ENCODE results near the gene VAV2.
"Not testable (repeated sequence)": the region's sequence is repeated elsewhere in the genome, so short reads cannot be mapped to it uniquely, and the experiment has no call there.

VAV2 gene

DNA sequence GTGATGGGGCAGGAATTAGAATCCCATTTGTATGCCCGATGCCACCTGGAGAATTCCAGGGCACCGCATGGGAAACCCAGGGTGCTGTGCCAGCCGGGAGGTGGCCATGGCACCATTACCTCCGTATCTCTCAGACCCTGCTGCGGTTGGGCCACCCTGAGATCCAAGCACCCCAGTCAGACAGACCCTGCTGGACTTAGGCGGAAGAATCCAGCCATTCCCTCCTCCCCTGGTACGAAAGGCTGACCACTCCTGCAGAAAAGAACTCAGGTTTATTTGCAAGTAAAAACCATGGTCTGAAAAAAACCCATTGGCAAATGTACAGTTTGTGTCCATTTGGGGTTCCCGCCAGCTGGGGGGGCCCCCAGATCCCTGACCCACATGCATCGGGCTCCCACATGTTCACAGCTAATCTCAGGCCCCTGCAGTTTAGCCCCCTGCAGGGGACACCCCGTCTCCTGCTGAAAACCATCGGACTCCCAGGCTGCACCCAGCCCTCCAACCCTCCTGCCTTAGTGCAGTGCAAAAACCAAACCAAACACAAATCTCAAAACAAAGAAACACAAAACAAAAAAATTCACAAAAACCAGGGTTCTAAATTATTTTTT is 230.4 kb downstream of the VAV2 start:
- Histone ChIP-seq H3K9ac (ENCODE audit: low read length) (no peak overlapping the region), H3K9me3 (ENCODE audit: control insufficient read depth, low read depth, low read length) (no peaks in the 10 kb centered on the region), H3K27me3 (ENCODE audit: control insufficient read depth, insufficient read depth, low read length) (no peaks in the 10 kb centered on the region), H3K36me3 (ENCODE audit: control insufficient read depth, low read depth, low read length) (peaks cover 4% of the 10 kb centered on the region), H3K4me3 (ENCODE audit: low read length) (no peak overlapping the region), H3K4me1 (ENCODE audit: control insufficient read depth, low read depth, low read length) (no peaks in the 10 kb centered on the region), H3K27ac (ENCODE audit: low read length) (no peak overlapping the region)

DNA sequence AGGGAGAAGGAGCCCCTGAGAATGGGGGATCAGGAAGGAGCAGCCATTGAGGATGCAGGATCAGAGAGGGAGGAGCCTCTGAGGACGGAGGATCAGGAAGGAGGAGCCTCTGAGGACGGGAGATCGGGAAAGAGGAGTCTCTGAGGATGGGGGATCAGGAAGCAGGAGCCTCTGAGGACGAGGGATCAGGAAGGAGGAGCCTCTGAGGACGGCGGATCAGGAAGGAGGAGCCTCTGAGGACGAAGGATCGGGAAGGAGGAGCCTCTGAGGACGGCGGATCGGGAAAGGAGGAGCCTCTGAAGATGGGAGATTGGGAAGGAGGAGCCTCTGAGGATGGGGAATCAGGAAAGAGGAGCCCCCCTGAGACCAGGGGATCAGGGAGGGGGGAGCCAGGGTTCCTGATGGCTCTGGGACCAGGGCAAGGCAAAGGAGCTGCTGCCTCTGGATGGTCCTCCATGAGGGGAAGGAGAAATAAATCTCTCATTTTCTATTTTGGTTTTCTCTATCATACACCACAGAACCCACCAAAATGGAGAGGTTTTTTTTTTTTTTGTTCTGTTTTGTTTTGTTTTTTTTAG is 231.3 kb downstream of the VAV2 start:
- no peak overlapping the region for H3K27ac ChIP-seq (ENCODE audit: low read length)

DNA sequence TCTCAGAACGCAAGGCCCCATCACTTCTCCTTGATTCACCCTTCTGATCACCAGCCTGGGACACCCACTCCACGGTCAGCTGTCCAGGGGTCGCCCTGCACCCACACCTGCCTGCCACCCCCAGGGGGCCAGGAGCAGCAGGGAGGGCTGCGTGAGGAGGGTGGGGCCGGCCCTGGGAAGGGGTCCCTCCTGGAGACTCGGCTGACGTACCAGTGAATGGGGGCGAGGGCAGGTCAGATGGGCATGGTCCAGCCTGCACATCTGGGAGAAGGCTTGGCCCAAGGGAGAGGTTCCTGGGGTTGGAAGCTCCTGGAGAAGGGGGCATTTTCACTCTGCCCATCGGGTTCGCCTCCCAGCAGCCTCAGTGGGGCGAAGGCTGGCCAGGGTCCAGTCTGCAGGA is 232.2 kb downstream of the VAV2 start:
- Histone ChIP-seq H3K27ac (ENCODE audit: low read length) (no peak overlapping the region), H3K9ac (ENCODE audit: low read length) (no peak overlapping the region), H3K27me3 (ENCODE audit: control insufficient read depth, insufficient read depth, low read length) (no peaks in the 10 kb centered on the region), H3K4me1 (ENCODE audit: control insufficient read depth, low read depth, low read length) (no peaks in the 10 kb centered on the region), H3K9me3 (ENCODE audit: control insufficient read depth, low read depth, low read length) (no peaks in the 10 kb centered on the region), H3K4me3 (ENCODE audit: low read length) (no peak overlapping the region), H3K36me3 (ENCODE audit: control insufficient read depth, low read depth, low read length) (peaks cover 4% of the 10 kb centered on the region)

More for the DNA sequence above, 231.3 kb downstream of the VAV2 start:
- Histone ChIP-seq H3K27me3 (ENCODE audit: control insufficient read depth, insufficient read depth, low read length) (no peaks in the 10 kb centered on the region), H3K9me3 (ENCODE audit: control insufficient read depth, low read depth, low read length) (no peaks in the 10 kb centered on the region), H3K4me1 (ENCODE audit: control insufficient read depth, low read depth, low read length) (no peaks in the 10 kb centered on the region), H3K9ac (ENCODE audit: low read length) (no peak overlapping the region), H3K36me3 (ENCODE audit: control insufficient read depth, low read depth, low read length) (peaks cover 4% of the 10 kb centered on the region), H3K4me3 (ENCODE audit: low read length) (no peak overlapping the region)

DNA sequence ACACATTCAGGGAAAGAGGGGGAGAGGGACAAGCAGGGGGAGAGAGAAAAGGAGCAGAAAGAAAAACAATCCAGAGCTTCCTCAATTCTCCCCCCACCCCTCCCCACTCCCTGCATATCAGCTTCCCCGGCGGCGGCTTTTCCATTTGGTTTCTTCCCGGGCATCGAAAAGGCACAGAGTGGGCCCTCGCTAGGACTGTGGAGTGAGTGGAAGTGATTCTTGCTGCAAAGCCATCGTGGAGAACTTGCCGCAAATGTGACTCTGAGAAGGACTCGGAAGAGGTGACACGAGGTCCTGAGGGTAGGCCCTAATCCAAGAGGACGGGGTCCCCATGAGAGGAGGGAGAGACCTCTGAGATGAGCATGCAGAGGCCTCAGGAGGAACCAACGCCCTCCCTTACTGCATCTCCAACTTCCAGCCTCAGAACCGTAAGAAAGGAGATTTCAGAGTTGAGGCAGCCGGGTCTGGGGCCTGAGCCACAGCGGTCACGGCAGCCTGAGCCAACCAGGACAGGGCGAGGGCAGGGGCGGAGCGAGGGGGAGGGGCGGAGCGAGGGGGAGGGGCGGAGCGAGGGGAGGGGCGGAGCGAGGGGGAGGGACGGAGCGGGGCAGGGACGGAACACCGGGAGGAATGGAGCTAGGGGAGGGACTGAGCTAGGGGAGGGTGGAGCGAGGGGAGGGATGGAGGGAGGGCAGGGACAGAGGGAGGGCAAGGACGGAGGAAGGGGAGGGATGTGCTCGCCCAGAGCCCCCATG is 232.8 kb downstream of the VAV2 start:
- H3K27ac ChIP-seq (ENCODE audit: low read length) = no peak overlapping the region
- no peak overlapping the region for H3K4me3 ChIP-seq (ENCODE audit: low read length)
- no peaks in the 10 kb centered on the region for H3K27me3 ChIP-seq (ENCODE audit: control insufficient read depth, insufficient read depth, low read length)
- H3K9ac ChIP-seq (ENCODE audit: low read length) = no peak overlapping the region
- H3K36me3 ChIP-seq (ENCODE audit: control insufficient read depth, low read depth, low read length) = peaks cover 4% of the 10 kb centered on the region
- no peaks in the 10 kb centered on the region for H3K9me3 ChIP-seq (ENCODE audit: control insufficient read depth, low read depth, low read length)
- H3K4me1 ChIP-seq (ENCODE audit: control insufficient read depth, low read depth, low read length) = no peaks in the 10 kb centered on the region

DNA sequence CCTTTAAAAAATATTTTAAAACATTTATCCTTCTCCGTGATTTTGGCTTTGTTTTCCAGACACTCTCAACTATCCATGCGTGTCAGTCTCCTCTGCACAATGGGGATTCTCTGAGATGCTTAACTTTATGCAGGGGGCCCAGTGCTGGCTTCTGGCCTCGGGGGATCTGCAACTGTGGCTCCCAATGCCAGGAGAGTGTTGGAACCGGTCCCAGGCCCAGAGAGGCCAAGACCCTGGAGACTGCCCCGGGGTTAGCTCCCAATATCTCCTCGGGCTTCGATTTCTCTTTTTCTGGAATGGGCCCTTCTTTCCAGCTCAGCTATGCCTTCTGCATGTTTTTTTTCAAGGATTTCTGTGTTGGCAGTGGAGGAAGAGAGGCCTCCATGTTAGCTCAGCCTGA is 233.9 kb downstream of the VAV2 start:
- no peak overlapping the region for H3K4me3 ChIP-seq (ENCODE audit: low read length)
- H3K4me1 ChIP-seq (ENCODE audit: control insufficient read depth, low read depth, low read length) = no peaks in the 10 kb centered on the region
- no peaks in the 10 kb centered on the region for H3K36me3 ChIP-seq (ENCODE audit: control insufficient read depth, low read depth, low read length)
- H3K27me3 ChIP-seq (ENCODE audit: control insufficient read depth, insufficient read depth, low read length) = no peaks in the 10 kb centered on the region
- no peak overlapping the region for H3K9ac ChIP-seq (ENCODE audit: low read length)
- no peak overlapping the region for H3K27ac ChIP-seq (ENCODE audit: low read length)
- H3K9me3 ChIP-seq (ENCODE audit: control insufficient read depth, low read depth, low read length) = no peaks in the 10 kb centered on the region

DNA sequence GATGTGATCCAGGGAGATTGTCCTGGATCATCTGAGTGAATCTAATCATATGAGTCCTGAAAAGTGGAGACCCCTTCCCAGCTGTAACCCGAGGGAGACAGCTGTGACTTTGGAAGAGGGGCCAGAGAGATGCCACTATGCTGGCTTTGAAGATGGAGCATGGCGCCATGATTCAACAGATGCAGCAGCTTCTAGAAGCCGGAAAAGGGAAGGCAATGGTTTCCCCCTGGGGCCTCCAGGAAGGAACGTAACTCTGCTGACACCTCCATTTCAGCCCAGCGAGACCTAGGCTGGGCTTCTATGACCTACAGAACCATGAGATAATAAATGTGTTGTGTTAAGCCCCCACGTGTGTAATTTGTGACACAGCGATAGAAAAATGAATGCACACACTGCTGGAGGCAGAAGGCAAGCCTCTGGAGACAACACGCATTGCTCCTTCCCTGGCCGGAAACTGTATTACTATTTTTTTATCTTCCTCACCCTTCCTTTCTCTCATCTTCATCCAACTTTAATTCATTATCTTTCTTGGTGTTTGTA is 237.4 kb downstream of the VAV2 start:
- H3K36me3 ChIP-seq (ENCODE audit: control insufficient read depth, low read depth, low read length) = no peaks in the 10 kb centered on the region
- H3K27ac ChIP-seq (ENCODE audit: low read length) = no peak overlapping the region
- H3K4me1 ChIP-seq (ENCODE audit: control insufficient read depth, low read depth, low read length) = no peaks in the 10 kb centered on the region
- no peak overlapping the region for H3K9ac ChIP-seq (ENCODE audit: low read length)
- H3K4me3 ChIP-seq (ENCODE audit: low read length) = no peak overlapping the region
- no peaks in the 10 kb centered on the region for H3K9me3 ChIP-seq (ENCODE audit: control insufficient read depth, low read depth, low read length)
- no peaks in the 10 kb centered on the region for H3K27me3 ChIP-seq (ENCODE audit: control insufficient read depth, insufficient read depth, low read length)

DNA sequence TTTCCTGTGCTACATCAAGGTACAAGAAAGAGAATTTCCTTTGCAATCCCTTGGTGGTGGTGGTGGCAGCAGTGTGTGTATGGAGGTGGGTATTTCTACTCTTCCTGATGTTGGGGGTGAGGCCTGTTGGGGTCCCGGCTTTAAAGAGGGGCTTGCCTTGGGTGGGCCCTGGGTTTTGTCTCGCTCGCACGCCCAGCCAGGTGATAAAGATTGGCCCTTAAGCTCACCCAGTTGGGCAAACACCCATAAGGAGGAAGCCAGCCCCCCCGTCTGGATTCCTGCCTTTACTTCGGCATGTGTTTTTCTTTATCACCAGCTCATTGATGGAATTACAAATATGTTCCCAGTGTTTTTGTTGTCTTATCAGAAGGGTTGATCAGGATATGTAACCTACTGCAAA is 237.9 kb downstream of the VAV2 start:
- Histone ChIP-seq H3K27me3 (ENCODE audit: control insufficient read depth, insufficient read depth, low read length) (no peaks in the 10 kb centered on the region), H3K9me3 (ENCODE audit: control insufficient read depth, low read depth, low read length) (no peaks in the 10 kb centered on the region), H3K9ac (ENCODE audit: low read length) (no peak overlapping the region), H3K27ac (ENCODE audit: low read length) (no peak overlapping the region), H3K4me1 (ENCODE audit: control insufficient read depth, low read depth, low read length) (no peaks in the 10 kb centered on the region), H3K36me3 (ENCODE audit: control insufficient read depth, low read depth, low read length) (no peaks in the 10 kb centered on the region), H3K4me3 (ENCODE audit: low read length) (no peak overlapping the region)

DNA sequence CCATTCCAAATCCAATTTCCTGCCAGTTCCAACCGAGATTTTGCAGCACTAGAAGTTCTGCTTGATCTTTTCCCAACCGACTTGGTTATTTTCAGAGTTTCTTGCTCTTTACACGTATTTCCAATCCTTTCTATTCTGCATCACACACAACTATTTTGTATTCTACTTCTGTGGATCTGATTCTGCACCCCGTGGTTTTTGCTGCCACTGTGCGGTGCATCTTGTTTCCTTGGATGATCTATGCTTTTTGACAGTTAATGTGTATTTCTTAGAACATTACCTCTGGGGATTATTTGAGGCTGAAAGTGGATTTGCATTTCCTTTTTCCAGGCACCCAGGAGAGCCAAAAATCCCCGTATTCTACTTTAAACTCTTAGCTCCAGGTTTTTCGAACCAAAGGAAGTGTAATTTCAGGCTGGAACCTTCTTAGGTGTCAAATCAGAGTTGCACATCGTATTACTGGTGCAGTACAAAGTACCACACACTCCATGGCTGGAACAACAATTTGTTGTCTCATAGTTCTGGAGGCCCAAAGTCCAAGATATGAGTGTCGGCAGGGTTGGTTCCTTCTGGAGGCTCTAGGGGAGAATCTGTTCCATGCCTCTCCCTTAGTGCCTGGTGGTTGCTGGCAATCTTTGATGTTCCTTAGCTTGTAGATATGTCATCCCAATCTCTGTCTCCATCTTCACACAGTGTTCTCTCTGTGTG is 239.2 kb downstream of the VAV2 start:
- Histone ChIP-seq H3K36me3 (ENCODE audit: control insufficient read depth, low read depth, low read length) (no peaks in the 10 kb centered on the region), H3K27ac (ENCODE audit: low read length) (no peak overlapping the region), H3K27me3 (ENCODE audit: control insufficient read depth, insufficient read depth, low read length) (no peaks in the 10 kb centered on the region), H3K4me3 (ENCODE audit: low read length) (no peak overlapping the region), H3K9ac (ENCODE audit: low read length) (no peak overlapping the region), H3K9me3 (ENCODE audit: control insufficient read depth, low read depth, low read length) (no peaks in the 10 kb centered on the region), H3K4me1 (ENCODE audit: control insufficient read depth, low read depth, low read length) (no peaks in the 10 kb centered on the region)

DNA sequence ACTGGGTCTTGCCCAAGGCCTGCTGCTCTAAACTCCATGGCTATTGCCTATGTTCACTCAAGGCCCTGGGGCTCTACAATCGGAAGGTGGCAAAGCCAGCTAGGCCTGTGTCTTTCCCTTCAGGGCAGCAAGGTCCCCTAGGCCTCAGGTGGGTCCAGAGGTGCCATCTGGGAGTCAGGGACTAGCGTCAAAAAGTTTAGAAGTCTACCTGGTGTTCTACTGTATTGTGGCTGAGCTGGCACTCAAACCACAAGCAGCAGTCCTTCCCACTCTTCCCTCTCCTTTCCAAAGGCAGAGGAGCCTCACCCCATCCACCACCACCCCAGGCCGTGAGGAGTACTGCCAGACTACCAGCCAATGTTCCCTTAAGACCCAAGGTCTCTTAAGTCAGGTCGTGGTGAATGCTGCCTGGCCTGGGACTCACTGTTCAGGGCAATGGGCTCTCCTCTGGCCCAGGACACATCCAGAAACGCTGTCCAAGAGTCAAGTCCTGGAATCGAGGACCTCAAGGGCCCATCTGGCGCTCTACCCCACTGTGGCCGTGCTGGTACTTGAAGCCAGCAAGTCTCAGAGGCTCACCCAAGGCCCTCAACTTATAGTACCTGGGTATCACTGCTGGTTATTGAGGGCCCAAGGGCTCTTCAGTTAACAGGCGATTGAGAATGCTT is 241.0 kb downstream of the VAV2 start:
- Histone ChIP-seq H3K4me1 (ENCODE audit: control insufficient read depth, low read depth, low read length) (no peaks in the 10 kb centered on the region), H3K9ac (ENCODE audit: low read length) (no peak overlapping the region), H3K4me3 (ENCODE audit: low read length) (no peak overlapping the region), H3K27me3 (ENCODE audit: control insufficient read depth, insufficient read depth, low read length) (no peaks in the 10 kb centered on the region), H3K9me3 (ENCODE audit: control insufficient read depth, low read depth, low read length) (no peaks in the 10 kb centered on the region), H3K27ac (ENCODE audit: low read length) (no peak overlapping the region), H3K36me3 (ENCODE audit: control insufficient read depth, low read depth, low read length) (no peaks in the 10 kb centered on the region)

DNA sequence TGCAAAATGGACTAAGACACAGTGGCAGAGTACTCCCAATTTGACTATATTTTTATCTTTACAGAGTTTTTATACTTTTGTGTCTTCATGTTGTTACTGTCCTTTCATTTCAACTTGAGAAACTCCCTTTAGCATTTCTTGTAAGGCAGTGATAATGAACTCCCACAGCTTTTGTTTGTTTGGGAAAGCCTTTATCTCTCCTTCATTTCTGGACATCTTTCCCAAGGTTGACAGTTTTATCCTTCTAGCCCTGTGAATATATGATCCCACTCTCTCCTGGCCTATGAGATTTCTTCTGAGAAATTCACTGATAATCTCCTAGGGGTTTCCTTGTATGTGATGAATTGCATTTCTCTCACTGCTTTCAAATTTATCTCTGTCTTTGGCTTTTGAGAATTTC is 244.8 kb downstream of the VAV2 start:
- H3K36me3 ChIP-seq (ENCODE audit: control insufficient read depth, low read depth, low read length) = no peaks in the 10 kb centered on the region
- no peak overlapping the region for H3K9ac ChIP-seq (ENCODE audit: low read length)
- H3K27ac ChIP-seq (ENCODE audit: low read length) = no peak overlapping the region
- no peaks in the 10 kb centered on the region for H3K4me1 ChIP-seq (ENCODE audit: control insufficient read depth, low read depth, low read length)
- no peaks in the 10 kb centered on the region for H3K27me3 ChIP-seq (ENCODE audit: control insufficient read depth, insufficient read depth, low read length)
- no peak overlapping the region for H3K4me3 ChIP-seq (ENCODE audit: low read length)
- no peaks in the 10 kb centered on the region for H3K9me3 ChIP-seq (ENCODE audit: control insufficient read depth, low read depth, low read length)

DNA sequence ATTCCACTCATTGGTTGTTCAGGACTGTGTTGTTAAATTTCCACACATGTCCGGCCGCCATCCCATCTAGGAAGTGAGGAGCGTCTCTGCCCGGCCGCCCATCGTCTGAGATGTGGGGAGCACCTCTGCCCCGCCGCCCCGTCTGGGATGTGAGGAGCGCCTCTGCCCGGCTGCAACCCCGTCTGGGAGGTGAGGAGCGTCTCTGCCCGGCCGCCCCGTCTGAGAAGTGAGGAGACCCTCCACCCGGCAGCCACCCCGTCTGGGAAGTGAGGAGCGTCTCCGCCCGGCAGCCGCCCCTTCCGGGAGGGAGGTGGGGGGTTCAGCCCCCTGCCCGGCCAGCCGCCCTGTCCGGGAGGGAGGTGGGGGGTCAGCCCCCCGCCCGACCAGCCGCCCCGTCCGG is 247.6 kb downstream of the VAV2 start:
- not testable (repeated sequence) for H3K4me1 ChIP-seq (ENCODE audit: control insufficient read depth, low read depth, low read length); H3K27ac ChIP-seq (ENCODE audit: low read length); H3K36me3 ChIP-seq (ENCODE audit: control insufficient read depth, low read depth, low read length); H3K27me3 ChIP-seq (ENCODE audit: control insufficient read depth, insufficient read depth, low read length); H3K9me3 ChIP-seq (ENCODE audit: control insufficient read depth, low read depth, low read length); H3K9ac ChIP-seq (ENCODE audit: low read length); H3K4me3 ChIP-seq (ENCODE audit: low read length)
